HEK293 (cell line): ENCODE results near the gene TLE2.

Source experiments
- CTCF ChIA-PET: fragments of 350-600 bp; formaldehyde crosslinking; extraction: SDS; loops from one replicate; lab custom pipeline; 2021; ENCODE audit warnings: antibody characterized with exemption; lab: Yijun Ruan, JAX
- POLR2A ChIA-PET: fragments of 300-600 bp; formaldehyde crosslinking; extraction: SDS; loops from one replicate; lab custom pipeline; 2020; ENCODE audit warnings: antibody characterized with exemption, inconsistent platforms; lab: Yijun Ruan, JAX
- H3K27ac ChIP-seq: fragments of 200-500 bp; sonication (Bioruptor generic); 2 replicates; pipeline ENCODE4 v1.5.1; 2014; ENCODE audit warnings: low read depth, low read length, control low read depth, inconsistent platforms; ENCODE audit errors: extremely low read depth
- H3K36me3 ChIP-seq, 2 experiments: fragments of 200-500 bp in 1 of 2; sonication (Bioruptor generic) in 1 of 2; 1 replicate in 1 of 2; 2 replicates in 1 of 2; pipeline ENCODE4 v1.5.1; 2014 to 2017; ENCODE audit warnings: inconsistent platforms in 2 of 2, low read length in 2 of 2; ENCODE audit not compliant: control insufficient read depth in 2 of 2, insufficient read depth in 1 of 2
- H3K4me1 ChIP-seq: fragments of 200-500 bp; sonication (Bioruptor generic); 2 replicates; pipeline ENCODE4 v1.5.1; 2014; ENCODE audit warnings: mild to moderate bottlenecking, low read length, inconsistent platforms; ENCODE audit not compliant: control insufficient read depth, insufficient read depth
- H3K4me3 ChIP-seq: 2 replicates; pipeline ENCODE4 v1.5.1; 2011; ENCODE audit warnings: low read depth, mild to moderate bottlenecking, control low read depth, low read length, moderate library complexity
- H3K9me3 ChIP-seq: fragments of 200-500 bp; sonication (Bioruptor generic); 2 replicates; pipeline ENCODE4 v1.5.1; 2014; ENCODE audit warnings: low read depth, low read length, inconsistent platforms; ENCODE audit not compliant: control insufficient read depth, insufficient read depth
- GLIS2 ChIP-seq: fragments of 450-650 bp; formaldehyde crosslinking; IDR thresholded peaks from 2 replicates; pipeline ENCODE4 v1.5.1; 2016; ENCODE audit warnings: missing biosample characterization, missing genetic modification characterization
- PRDM2 ChIP-seq: fragments of 450-650 bp; formaldehyde crosslinking; IDR thresholded peaks from 2 replicates; pipeline ENCODE4 v1.5.1; 2016; ENCODE audit warnings: missing biosample characterization, missing genetic modification characterization, borderline replicate concordance
- PRDM4 ChIP-seq: fragments of 450-650 bp; formaldehyde crosslinking; IDR thresholded peaks from 2 replicates; pipeline ENCODE4 v1.5.1; 2017; ENCODE audit warnings: missing biosample characterization, missing genetic modification characterization
- SETDB1 ChIP-seq: IDR thresholded peaks from one replicate; pipeline ENCODE4 v1.6.1; 2017; ENCODE audit warnings: mild to moderate bottlenecking, low read length, moderate library complexity, mixed read lengths; ENCODE audit not compliant: insufficient read length
- SP7 ChIP-seq: fragments of 450-650 bp; formaldehyde crosslinking; IDR thresholded peaks from 2 replicates; pipeline ENCODE4 v1.5.1; 2016; ENCODE audit warnings: missing biosample characterization, missing genetic modification characterization
- ZBTB44 ChIP-seq: fragments of 450-650 bp; IDR thresholded peaks from 2 replicates; pipeline ENCODE4 v1.5.1; 2018; ENCODE audit warnings: missing biosample characterization, mild to moderate bottlenecking, missing genetic modification characterization
- ZEB2 ChIP-seq: fragments of 450-650 bp; formaldehyde crosslinking; IDR thresholded peaks from 2 replicates; pipeline ENCODE4 v1.5.1; 2016; ENCODE audit warnings: missing biosample characterization, missing genetic modification characterization
- ZNF121 ChIP-seq: fragments of 450-650 bp; formaldehyde crosslinking; IDR thresholded peaks from 2 replicates; pipeline ENCODE4 v1.5.1; 2016; ENCODE audit warnings: missing biosample characterization, missing genetic modification characterization
- ZNF174 ChIP-seq: fragments of 450-650 bp; formaldehyde crosslinking; IDR thresholded peaks from 2 replicates; pipeline ENCODE4 v1.5.0; 2017; ENCODE audit warnings: missing biosample characterization, mild to moderate bottlenecking, missing genetic modification characterization
- ZNF280D ChIP-seq: fragments of 450-650 bp; formaldehyde crosslinking; IDR thresholded peaks from 2 replicates; pipeline ENCODE4 v1.5.1; 2016; ENCODE audit warnings: missing biosample characterization, missing genetic modification characterization
- ZNF335 ChIP-seq: fragments of 450-650 bp; formaldehyde crosslinking; conservative IDR thresholded peaks from 2 replicates; pipeline ENCODE4 v1.5.1; 2016; ENCODE audit warnings: missing biosample characterization, missing genetic modification characterization
- ZNF560 ChIP-seq: fragments of 450-650 bp; formaldehyde crosslinking; IDR thresholded peaks from 2 replicates; pipeline ENCODE4 v1.5.1; 2017; ENCODE audit warnings: missing biosample characterization, missing genetic modification characterization, borderline replicate concordance
- ZNF654 ChIP-seq: fragments of 450-650 bp; formaldehyde crosslinking; IDR thresholded peaks from 2 replicates; pipeline ENCODE4 v1.5.1; 2016; ENCODE audit warnings: low read depth, missing biosample characterization, missing genetic modification characterization
- ZNF692 ChIP-seq: fragments of 450-650 bp; formaldehyde crosslinking; IDR thresholded peaks from 2 replicates; pipeline ENCODE4 v1.5.1; 2016; ENCODE audit warnings: missing biosample characterization, missing genetic modification characterization
- ZNF791 ChIP-seq: fragments of 450-650 bp; formaldehyde crosslinking; IDR thresholded peaks from 2 replicates; pipeline ENCODE4 v1.5.1; 2016; ENCODE audit warnings: missing biosample characterization, missing genetic modification characterization
- ZNF843 ChIP-seq: fragments of 450-650 bp; formaldehyde crosslinking; IDR thresholded peaks from 2 replicates; pipeline ENCODE4 v1.5.1; 2016; ENCODE audit warnings: missing biosample characterization, missing genetic modification characterization

TLE2 gene

GRCh38 chr19:3029065-3029923 lies at the start of gene TLE2:
Gene TLE2, minus strand, starts transcription at chr19:3029280. Its CDS starts 376 bp downstream, at chr19:3028904.
- H3K9me3 ChIP-seq, result no peaks in the 10 kb centered on the region
- no peaks in the 10 kb centered on the region for H3K36me3 ChIP-seq
- H3K4me3 ChIP-seq, result peak within 1 kb of the TSS; percentile 34
- POLR2A ChIA-PET, result no interaction called here
- TF ChIP-seq ZNF121 (tag by site-specific recombination) (peak; percentile 96), ZNF335 (peak; percentile 27), ZNF654 (no peak), ZNF280D (no peak)
- TF ChIP-seq, all 188 proteins: peak for 2
- CTCF ChIA-PET, result interaction anchor here (0.6 kb wide), 1 partner anchor 34 kb away, joined by 3 read pairs; no protein-coding TSS in a partner anchor
- Histone ChIP-seq H3K4me1 (no peaks in the 10 kb centered on the region; the same call in 1 of the 2 replicates), H3K27ac (no peak within 1 kb of the TSS)

GRCh38 chr19:3075605-3076431 lies 46.7 kb upstream of the TLE2 start:
- no peak overlapping the region; the same call in 1 of the 2 replicates for H3K27ac ChIP-seq
- no peak overlapping the region; the same call in 1 of the 2 replicates for H3K4me3 ChIP-seq
- H3K9me3 ChIP-seq, result no peaks in the 10 kb centered on the region
- POLR2A ChIA-PET, result no interaction called here
- CTCF ChIA-PET, result interaction anchor here (0.5 to 3.8 kb wide), 43 partner anchors 9 to 1121 kb away, joined by 3 to 39 read pairs (median 4); no protein-coding TSS in a partner anchor
- H3K4me1 ChIP-seq, result no peaks in the 10 kb centered on the region
- no peaks in the 10 kb centered on the region for H3K36me3 ChIP-seq
- TF ChIP-seq ZNF791 (tag by site-specific recombination) (no peak), ZNF174 (no peak), SETDB1 (no peak), ZNF560 (tag by site-specific recombination) (no peak), PRDM4 (tag by site-specific recombination) (no peak), ZEB2 (tag by site-specific recombination) (peak; percentile 94), PRDM2 (tag by site-specific recombination) (no peak), ZNF692 (tag by site-specific recombination) (0 out of 2 replicates have a peak, but pooled peaks have one; percentile 16), ZNF843 (tag by site-specific recombination) (peak; percentile 54), GLIS2 (peak; percentile 85), ZBTB44 (tag by site-specific recombination) (no peak), SP7 (peak; percentile 59)
